Measurements from ENCODE around the gene TRERF1.
"Not testable (repeated sequence)": the region's sequence is repeated elsewhere in the genome, so short reads cannot be mapped to it uniquely, and the experiment has no call there.

- not testable (repeated sequence) for TF ChIP-seq EZH2 (IDR thresholded peaks at IDR 0.05); FOXP2 (optimal IDR thresholded peaks at IDR 0.05; ENCODE audit: control extremely low read depth, extremely low read length, insufficient read depth)
Measured at GRCh38 chr6:42445955-42446354, 5.8 kb downstream of the TRERF1 start.

Data from SK-N-MC (cell line).